ENCODE measurements around the gene ANKRD33B. TPM values are rescaled to one million over a fixed set of nuclear protein-coding genes. Genes with fewer than 3 reads are reported as not detected.

The ANKRD33B gene
- polyA plus RNA-seq, 1 donor from 2014 or later = 1.5 TPM

- H3K4me1 Mint-ChIP-seq = peaks cover 49 to 72% (median 65%) of the 10 kb centered on the region in 3 donors
These were observed 21.0 kb downstream of the ANKRD33B start for GRCh38 chr5:10584714-10585517.

GRCh38 chr5:10585518-10585915, 21.6 kb downstream of the ANKRD33B start:
- Mint-ChIP-seq H3K36me3 (peaks cover 6% of the 10 kb centered on the region), H3K27ac (peak overlapping the region in 1 of 3 donors; percentile 31), H3K27me3 (peaks cover 5% of the 10 kb centered on the region), H3K4me1 (peaks cover 51 to 69% (median 64%) of the 10 kb centered on the region in 3 donors), H3K4me3 (no peak overlapping the region), H3K9me3 (peaks cover 2 to 8% (median 5%) of the 10 kb centered on the region in 3 donors)

More at GRCh38 chr5:10584714-10585517, 21.0 kb downstream of the ANKRD33B start:
- Mint-ChIP-seq H3K4me3 (peak overlapping the region in 2 of 4 donors; percentile 72 to 80), H3K27me3 (peaks cover 5% of the 10 kb centered on the region), H3K9me3 (peaks cover 2 to 8% (median 5%) of the 10 kb centered on the region in 3 donors), H3K27ac (peak overlapping the region in 1 of 3 donors; percentile 46), H3K36me3 (peaks cover 3% of the 10 kb centered on the region)

GRCh38 chr5:10586008-10586407, 22.1 kb downstream of the ANKRD33B start:
- Mint-ChIP-seq H3K4me3 (peak overlapping the region in 1 of 4 donors; percentile 39), H3K36me3 (peaks cover 6% of the 10 kb centered on the region), H3K27ac (peak overlapping the region in 1 of 3 donors; percentile 31), H3K27me3 (peaks cover 5% of the 10 kb centered on the region), H3K4me1 (peaks cover 52 to 69% (median 62%) of the 10 kb centered on the region in 3 donors), H3K9me3 (peaks cover 2 to 8% (median 5%) of the 10 kb centered on the region in 3 donors)

DNA sequence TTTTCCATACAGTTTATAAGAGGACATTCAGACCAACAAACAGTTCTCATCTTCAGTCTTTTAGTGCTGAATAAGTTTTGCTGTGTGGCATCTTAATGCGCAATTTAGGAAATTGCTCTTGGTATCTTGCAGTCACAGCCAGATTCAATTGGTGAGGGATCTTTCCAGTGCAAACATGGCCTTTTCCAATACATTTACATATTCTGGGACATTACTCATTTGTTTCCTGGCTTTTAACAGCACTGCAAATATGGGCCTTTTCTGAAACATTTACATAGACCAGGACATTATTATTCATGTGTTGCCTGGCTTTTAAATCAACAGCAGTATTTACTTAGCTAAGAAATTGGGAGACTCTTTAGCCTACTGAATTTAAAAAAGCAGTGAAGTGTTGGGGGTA, 22.7 kb downstream of the ANKRD33B start:
- peaks cover 6% of the 10 kb centered on the region for H3K36me3 Mint-ChIP-seq
- H3K27ac Mint-ChIP-seq = no peak overlapping the region
- H3K4me1 Mint-ChIP-seq = peaks cover 46 to 67% (median 61%) of the 10 kb centered on the region in 3 donors

DNA sequence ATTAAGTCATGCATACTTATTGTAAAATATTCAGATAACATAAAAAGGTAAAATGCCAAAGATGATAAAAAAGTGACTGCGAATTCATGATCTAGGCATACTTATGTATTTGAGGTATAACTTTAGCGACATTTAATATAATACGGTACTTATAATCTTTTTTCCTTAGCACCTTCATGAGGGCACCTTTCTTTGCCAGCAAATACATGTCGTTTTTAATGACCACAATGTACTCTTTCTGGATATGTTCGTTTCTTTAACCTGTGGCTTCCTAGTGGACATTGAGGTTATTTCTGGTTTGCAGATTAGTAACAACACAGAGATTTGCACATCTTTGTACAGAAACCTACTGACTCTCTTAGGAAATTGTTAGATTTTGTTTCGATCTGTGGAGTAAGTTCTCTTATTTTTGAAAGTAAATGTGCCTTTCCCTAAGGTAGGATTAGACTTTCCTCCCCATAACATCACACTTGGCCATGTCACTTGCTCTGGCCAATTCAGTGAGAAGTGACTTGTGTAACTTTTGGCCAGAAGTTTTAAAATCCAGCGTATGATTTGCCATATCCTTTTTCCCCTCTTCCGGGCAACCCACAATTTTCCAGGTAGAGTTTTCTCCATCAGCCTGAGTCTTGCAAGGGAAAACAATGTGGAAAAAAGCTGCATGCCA, 24.4 kb downstream of the ANKRD33B start:
- no peak overlapping the region for H3K27ac Mint-ChIP-seq

More for the DNA sequence above, 22.7 kb downstream of the ANKRD33B start:
- Mint-ChIP-seq H3K9me3 (peaks cover 2 to 8% (median 5%) of the 10 kb centered on the region in 3 donors), H3K4me3 (peak overlapping the region in 1 of 4 donors; percentile 18), H3K27me3 (peaks cover 5% of the 10 kb centered on the region)

GRCh38 chr5:10588779-10589447, 25.0 kb downstream of the ANKRD33B start:
- no peak overlapping the region for H3K27ac Mint-ChIP-seq
- peaks cover 2 to 8% (median 5%) of the 10 kb centered on the region in 3 donors for H3K9me3 Mint-ChIP-seq
- H3K4me3 Mint-ChIP-seq = peak overlapping the region in 2 of 4 donors; percentile 61 to 81
- H3K27me3 Mint-ChIP-seq = peaks cover 3% of the 10 kb centered on the region
- H3K4me1 Mint-ChIP-seq = peaks cover 29 to 61% (median 55%) of the 10 kb centered on the region in 3 donors
- peaks cover 6% of the 10 kb centered on the region for H3K36me3 Mint-ChIP-seq

More for the DNA sequence above, 24.4 kb downstream of the ANKRD33B start:
- Mint-ChIP-seq H3K4me3 (peak overlapping the region in 2 of 4 donors; percentile 40 to 61), H3K4me1 (peaks cover 35 to 60% (median 57%) of the 10 kb centered on the region in 3 donors), H3K36me3 (peaks cover 5% of the 10 kb centered on the region), H3K27me3 (peaks cover 5% of the 10 kb centered on the region), H3K9me3 (peaks cover 2 to 8% (median 5%) of the 10 kb centered on the region in 3 donors)

DNA sequence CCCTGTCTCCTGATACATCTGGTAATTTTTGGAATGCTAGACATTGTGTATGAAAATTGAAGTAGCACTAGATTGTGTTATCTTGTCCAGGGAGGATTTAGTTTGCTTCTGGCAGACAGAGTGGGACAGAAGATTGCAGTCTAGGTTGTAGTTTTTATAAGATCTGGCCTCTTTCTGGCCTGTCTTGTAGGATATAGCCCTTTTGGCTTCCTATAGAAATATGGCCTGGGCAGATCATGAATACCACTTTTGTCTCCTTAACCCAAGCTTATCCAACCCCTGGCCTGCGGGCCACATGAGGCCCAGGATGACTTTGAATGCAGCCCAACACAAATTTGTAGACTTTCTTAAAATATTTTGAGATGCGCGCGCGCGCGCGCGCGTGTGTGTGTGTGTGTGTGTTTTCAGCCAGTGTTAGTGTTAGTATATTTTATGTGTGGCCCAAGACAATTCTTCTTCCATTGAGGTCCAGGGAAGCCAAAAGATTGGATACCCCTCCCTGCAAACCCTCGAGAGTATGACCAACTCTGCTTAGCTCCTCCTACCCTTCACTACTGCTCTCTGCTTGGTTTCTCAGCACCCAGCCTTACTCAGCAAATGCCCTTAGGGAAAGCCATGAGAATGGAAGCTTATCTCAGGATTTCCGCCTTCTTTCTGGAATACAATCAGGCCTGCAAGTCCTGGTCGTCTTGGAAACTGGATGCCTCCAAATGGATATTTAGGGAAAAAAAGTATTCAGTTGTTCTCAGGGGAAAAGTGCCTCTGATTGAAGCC, 26.5 kb downstream of the ANKRD33B start:
- H3K4me1 Mint-ChIP-seq = peaks cover 24 to 56% (median 48%) of the 10 kb centered on the region in 3 donors
- H3K27ac Mint-ChIP-seq = peak overlapping the region in 2 of 3 donors; percentile 1 to 65
- no peak overlapping the region for H3K4me3 Mint-ChIP-seq
- H3K27me3 Mint-ChIP-seq = no peaks in the 10 kb centered on the region
- H3K9me3 Mint-ChIP-seq = peaks cover 2 to 8% (median 5%) of the 10 kb centered on the region in 3 donors
- peaks cover 5% of the 10 kb centered on the region for H3K36me3 Mint-ChIP-seq

DNA sequence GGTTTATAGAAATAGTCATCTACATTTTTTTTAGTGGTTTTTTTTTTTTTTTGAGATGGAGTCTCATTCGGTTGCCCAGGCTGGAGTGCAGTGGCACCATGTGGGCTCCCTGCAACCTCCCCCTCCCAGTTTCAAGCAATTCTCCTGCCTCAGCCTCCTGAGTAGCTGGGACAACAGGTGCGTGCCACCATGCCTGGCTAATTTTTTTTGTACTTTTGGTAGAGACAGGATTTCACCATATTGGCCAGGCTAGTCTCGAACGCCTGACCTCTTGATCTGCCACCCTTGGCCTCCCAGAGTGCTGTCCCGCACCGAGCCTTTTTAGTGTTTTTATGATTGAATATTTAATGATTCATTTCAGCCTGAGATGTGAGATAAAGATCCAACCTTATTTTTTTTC, 27.3 kb downstream of the ANKRD33B start:
- H3K27ac Mint-ChIP-seq = peak overlapping the region in 1 of 3 donors; percentile 1
- no peaks in the 10 kb centered on the region for H3K27me3 Mint-ChIP-seq
- peaks cover 5% of the 10 kb centered on the region for H3K36me3 Mint-ChIP-seq
- H3K4me1 Mint-ChIP-seq = peaks cover 21 to 55% (median 50%) of the 10 kb centered on the region in 3 donors
- no peak overlapping the region for H3K4me3 Mint-ChIP-seq
- H3K9me3 Mint-ChIP-seq = peaks cover 2 to 8% (median 5%) of the 10 kb centered on the region in 3 donors

DNA sequence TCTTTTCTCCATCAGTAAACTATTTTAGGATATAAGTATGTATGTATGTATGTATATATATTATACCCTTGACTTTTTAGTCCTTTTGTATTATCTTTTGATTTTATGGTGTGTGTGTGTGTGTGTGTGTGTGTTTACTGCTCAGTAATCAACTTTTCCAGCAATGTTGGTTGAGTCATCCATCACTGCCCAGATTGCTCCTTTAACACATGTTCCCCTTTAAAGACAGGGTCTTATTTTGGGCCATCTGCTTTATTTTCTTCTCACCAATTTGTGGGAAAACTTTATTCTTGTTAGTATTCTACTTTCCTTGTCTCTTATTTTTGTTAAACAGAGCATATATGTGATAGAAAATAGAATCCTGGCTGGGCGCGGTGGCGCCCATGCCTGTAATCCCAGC, 28.1 kb downstream of the ANKRD33B start:
- Mint-ChIP-seq H3K36me3 (peaks cover 5% of the 10 kb centered on the region), H3K4me3 (no peak overlapping the region), H3K27me3 (no peaks in the 10 kb centered on the region), H3K27ac (no peak overlapping the region), H3K9me3 (peaks cover 2 to 8% (median 5%) of the 10 kb centered on the region in 3 donors), H3K4me1 (peaks cover 14 to 56% (median 44%) of the 10 kb centered on the region in 3 donors)

DNA sequence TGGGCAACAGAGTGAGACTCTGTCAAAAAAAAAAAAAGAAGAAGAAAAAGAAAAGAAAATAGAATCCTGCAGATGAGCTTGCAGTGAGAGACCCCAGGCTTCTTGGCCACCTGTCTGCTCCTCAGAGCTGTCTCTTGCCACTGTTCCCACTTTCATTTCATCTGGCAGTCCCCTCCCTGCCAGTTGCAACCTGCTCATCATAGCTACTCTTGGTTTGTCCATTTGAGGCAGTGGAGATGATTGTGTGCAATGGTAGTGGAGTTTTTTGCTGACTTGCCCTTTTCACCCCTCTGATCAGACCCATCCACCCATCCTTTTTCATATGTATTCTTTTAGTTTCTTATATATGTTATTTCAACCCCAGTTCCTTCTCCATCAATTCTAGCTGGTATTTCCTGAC, 28.7 kb downstream of the ANKRD33B start:
- H3K36me3 Mint-ChIP-seq = peaks cover 6% of the 10 kb centered on the region
- H3K4me1 Mint-ChIP-seq = peaks cover 15 to 56% (median 41%) of the 10 kb centered on the region in 3 donors
- H3K27me3 Mint-ChIP-seq = no peaks in the 10 kb centered on the region
- H3K4me3 Mint-ChIP-seq = peak overlapping the region in 1 of 4 donors; percentile 73
- H3K9me3 Mint-ChIP-seq = peaks cover 2 to 8% (median 5%) of the 10 kb centered on the region in 3 donors
- H3K27ac Mint-ChIP-seq = peak overlapping the region in 1 of 3 donors; percentile 78

DNA sequence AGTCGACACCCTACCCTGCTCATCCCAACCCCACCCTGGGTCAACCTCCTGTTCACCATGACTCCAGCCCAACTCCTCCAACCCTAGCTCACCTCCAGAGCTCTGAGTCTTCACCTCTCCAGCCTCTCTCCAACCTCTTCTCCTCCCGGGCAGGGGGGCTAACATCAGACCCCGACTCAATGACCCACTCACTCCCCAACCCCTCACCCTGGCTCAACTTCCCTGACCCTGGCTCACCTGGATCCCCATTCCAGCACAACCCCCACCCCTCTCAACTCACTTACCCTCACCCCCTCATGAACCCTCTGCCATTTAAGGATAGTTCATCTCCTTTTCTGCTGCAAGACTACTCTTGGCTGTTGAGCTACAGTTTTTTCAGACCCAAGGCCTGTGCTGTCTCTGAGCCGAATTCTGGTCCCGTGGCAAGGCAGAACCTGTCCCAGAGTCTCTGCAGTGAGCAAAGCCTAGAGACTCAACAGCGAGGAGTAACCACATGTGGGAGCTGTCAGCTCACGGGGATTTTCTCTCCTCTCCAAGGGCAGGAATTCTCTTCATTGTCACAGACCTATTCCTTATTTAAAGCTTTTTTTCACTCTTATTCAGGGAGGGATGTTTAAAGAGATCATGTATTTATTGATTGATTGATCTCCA, 29.8 kb downstream of the ANKRD33B start:
- Mint-ChIP-seq H3K4me3 (peak overlapping the region in 1 of 4 donors; percentile 52), H3K27me3 (no peaks in the 10 kb centered on the region), H3K36me3 (peaks cover 7% of the 10 kb centered on the region), H3K9me3 (peaks cover 2 to 8% (median 5%) of the 10 kb centered on the region in 3 donors), H3K4me1 (peaks cover 18 to 48% (median 30%) of the 10 kb centered on the region in 3 donors), H3K27ac (no peak overlapping the region)

DNA sequence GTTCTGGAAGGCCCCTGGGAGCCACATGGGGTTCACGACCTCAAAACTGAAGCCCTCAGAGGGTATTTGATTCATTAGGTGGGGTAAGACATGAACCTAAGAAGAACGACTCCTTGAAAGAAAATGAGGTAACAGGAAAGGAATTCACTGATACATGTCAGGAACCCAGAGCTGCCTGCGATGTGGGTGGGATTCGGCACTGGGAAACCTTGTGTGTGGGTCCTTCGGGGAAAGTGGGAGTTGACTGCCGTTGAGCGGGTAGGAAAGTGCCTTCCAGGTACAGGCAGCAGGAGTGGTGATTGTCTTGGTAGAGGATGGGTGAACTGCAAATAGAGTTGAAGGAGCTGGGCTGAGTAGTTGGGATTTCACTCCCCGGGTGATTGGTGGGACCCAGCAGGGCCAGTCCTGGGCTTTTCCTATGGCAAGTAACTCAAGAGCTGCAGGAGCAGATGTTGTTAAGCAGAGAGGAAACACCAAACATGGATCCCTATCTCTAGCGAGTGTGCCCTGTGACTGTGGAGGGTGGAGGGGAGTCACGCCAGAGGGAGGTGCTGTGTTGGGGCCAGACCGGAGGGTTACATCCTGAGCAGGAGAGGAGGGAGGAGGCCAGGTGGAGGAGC, 30.8 kb downstream of the ANKRD33B start:
- Mint-ChIP-seq H3K27me3 (no peaks in the 10 kb centered on the region), H3K9me3 (no peaks in the 10 kb centered on the region), H3K4me1 (peaks cover 26 to 50% (median 30%) of the 10 kb centered on the region in 3 donors), H3K27ac (peak overlapping the region in 1 of 3 donors; percentile 63), H3K36me3 (peaks cover 7% of the 10 kb centered on the region), H3K4me3 (no peak overlapping the region)

GRCh38 chr5:10595293-10595671, 31.4 kb downstream of the ANKRD33B start:
- Mint-ChIP-seq H3K4me1 (peaks cover 29 to 55% (median 34%) of the 10 kb centered on the region in 3 donors), H3K27ac (peak overlapping the region in 1 of 3 donors; percentile 67), H3K27me3 (no peaks in the 10 kb centered on the region)

More at GRCh38 chr5:10595293-10595671, 31.4 kb downstream of the ANKRD33B start:
- peaks cover 6% of the 10 kb centered on the region for H3K36me3 Mint-ChIP-seq
- H3K4me3 Mint-ChIP-seq = no peak overlapping the region
- no peaks in the 10 kb centered on the region for H3K9me3 Mint-ChIP-seq

Measured in IgD-negative memory B cell (primary cell).